ENCODE measurements around the gene GMCL2. TPM values are rescaled to one million over a fixed set of nuclear protein-coding genes. Genes with fewer than 3 reads are reported as not detected.

The GMCL2 gene
- total and polyA plus RNA-seq, 8 donors, result not detected

DNA sequence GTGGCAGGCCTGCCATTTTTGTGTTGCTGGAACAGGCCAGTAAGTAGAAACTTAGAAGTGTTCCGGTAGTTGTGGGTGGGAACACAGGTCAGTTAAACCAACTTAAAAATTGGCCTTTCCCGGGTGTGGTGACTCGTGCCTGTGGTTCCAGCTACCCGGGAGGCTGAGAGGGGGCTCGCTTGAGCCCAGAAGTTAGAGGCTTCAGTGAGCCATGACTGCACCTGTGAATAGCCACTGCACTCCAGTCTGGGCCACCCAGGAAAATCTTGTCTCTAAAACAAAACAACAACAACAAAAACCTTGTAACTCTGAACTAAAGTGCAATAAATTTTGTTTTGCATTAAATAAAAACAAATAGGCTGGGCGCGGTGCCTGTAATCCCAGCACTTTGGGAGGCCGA is 32.1 kb downstream of the GMCL2 start:
- peaks cover 0 to 2% (median 0%) of the 10 kb centered on the region in 3 donors for H3K36me3 ChIP-seq
- WGBS, 2 donors, result 77 to 88% methylated on average over 8 of the region's 8 CpGs
- DNase-seq, result no peak
- no peaks in the 10 kb centered on the region for H3K27me3 ChIP-seq
- no peaks in the 10 kb centered on the region for H3K9me3 ChIP-seq
- no peak for ATAC-seq
- no peak overlapping the region for H3K27ac ChIP-seq
- FAIRE-seq, result no peak
- intact Hi-C loops (cut with DNase I), result loop anchor here in 1 of 3 donors (10.0 kb wide), 1 partner anchor 80 kb away; no protein-coding TSS in a partner anchor
- H3K4me3 ChIP-seq, result no peak overlapping the region
- H3K4me1 ChIP-seq, result peaks cover 0 to 12% (median 4%) of the 10 kb centered on the region in 3 donors
- TF ChIP-seq, protein P1, sequence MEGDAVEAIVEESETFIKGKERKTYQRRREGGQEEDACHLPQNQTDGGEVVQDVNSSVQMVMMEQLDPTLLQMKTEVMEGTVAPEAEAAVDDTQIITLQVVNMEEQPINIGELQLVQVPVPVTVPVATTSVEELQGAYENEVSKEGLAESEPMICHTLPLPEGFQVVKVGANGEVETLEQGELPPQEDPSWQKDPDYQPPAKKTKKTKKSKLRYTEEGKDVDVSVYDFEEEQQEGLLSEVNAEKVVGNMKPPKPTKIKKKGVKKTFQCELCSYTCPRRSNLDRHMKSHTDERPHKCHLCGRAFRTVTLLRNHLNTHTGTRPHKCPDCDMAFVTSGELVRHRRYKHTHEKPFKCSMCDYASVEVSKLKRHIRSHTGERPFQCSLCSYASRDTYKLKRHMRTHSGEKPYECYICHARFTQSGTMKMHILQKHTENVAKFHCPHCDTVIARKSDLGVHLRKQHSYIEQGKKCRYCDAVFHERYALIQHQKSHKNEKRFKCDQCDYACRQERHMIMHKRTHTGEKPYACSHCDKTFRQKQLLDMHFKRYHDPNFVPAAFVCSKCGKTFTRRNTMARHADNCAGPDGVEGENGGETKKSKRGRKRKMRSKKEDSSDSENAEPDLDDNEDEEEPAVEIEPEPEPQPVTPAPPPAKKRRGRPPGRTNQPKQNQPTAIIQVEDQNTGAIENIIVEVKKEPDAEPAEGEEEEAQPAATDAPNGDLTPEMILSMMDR (IDR thresholded peaks at IDR 0.05), result no peak

DNA sequence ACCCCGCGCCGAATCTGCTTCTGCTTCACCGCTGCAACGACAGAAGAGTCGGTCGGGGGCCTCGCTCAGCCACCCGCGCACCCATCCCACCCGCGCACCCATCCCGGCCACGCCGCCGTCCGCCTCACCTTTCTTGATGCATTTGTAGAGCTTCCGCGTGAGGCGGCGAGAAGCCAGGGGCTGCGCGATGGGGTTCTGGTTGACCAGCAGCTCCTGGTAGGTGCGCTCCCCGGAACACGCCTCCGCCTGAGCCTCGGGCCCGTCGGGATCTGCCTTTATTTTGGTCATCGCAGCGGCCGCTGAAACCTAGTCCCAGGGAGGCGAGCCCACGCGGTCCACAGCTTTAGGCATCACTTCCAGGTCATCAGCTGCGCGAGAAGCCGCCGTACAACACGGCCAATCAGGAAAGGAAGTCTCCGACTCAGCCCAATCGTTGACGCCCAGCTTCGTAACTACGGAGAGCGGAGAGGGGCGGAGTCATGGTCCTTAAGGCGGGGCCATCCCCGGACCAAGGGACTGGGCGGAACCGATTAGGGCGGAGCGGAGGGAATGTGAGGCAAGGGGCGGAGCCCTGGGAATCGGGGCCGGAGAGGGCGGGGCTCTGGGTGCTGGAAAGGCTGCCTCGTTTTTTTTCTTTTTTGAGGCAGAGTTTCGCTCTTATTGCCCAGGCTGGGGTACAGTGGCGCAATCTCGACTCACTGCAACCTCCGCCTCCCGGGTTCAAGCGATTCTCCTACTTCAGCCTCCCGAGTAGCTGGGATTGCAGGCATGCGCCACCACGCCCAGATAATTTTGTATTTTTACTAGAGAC is 33.4 kb downstream of the GMCL2 start, which contains the start of gene NHP2:
TSS of gene NHP2 (minus strand) at position 356 of the 811 bp plus-strand sequence. CDS start at position 288, 68 bp downstream.
- intact Hi-C loops (cut with DNase I), result loop anchor here in 1 of 3 donors (10.0 kb wide), 1 partner anchor 79 kb away; no protein-coding TSS in a partner anchor
- peak within 1 kb of the TSS; percentile 68 to 79 (median 74) for H3K4me3 ChIP-seq
- FAIRE-seq (peak; percentile 97), DNase-seq (peak; percentile 97 to 100 (median 98)), ATAC-seq (peak; percentile 99)
- peak within 1 kb of the TSS in 1 of 4 donors; percentile 21 for H3K27ac ChIP-seq
- no peaks in the 10 kb centered on the region for H3K27me3 ChIP-seq
- peaks cover 0 to 15% (median 6%) of the 10 kb centered on the region in 3 donors for H3K36me3 ChIP-seq
- no peaks in the 10 kb centered on the region for H3K9me3 ChIP-seq
- TF ChIP-seq, protein P1 (IDR thresholded peaks at IDR 0.05), result no peak
- WGBS, 2 donors, result 2% methylated on average over 66 to 68 of the region's 68 CpGs
- peaks cover 0 to 12% (median 4%) of the 10 kb centered on the region in 3 donors for H3K4me1 ChIP-seq

DNA sequence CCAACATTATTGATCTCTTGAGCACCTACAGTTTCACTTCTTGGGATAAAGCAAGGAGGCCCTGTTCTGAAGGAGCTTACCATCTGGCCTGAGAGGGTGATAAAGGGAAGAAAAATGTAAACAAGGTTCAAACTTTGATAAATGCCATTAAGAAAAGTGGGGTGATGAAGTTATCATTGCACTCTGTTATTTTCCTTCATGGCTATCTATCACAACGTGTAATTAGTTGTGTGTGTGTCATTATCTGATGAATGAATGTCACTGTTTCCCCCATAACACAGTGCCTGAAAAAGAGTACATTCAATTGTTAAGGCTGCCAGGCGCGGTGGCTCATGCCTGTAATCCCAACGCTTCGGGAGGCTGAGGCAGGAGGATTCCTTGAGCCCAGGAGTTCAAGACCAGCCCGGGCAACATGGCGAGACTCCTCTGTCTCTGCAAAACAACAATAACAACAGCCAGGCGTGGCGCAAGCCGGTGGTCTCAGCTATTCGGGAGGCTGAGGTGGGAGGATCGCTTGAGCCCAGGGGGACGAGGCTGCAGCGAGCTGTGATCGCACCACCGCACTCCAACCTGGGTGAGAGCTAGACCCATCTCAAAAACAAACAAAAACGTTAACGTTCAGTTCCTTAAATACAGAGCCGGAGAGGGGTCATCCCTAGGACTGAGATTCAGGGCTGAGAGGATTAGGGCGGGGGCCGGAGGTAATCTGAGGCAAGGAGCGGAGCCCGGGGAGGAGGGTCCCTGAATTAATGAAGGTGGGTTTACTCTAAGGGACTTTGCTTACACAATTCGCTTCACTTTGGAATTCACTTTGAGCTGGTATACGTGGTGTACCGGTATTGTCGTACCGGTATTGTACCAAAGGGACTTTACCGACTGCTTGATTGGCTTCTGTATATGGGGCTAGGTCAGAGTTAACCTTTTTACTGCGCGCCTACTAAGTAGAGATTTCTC is 34.4 kb downstream of the GMCL2 start:
- Histone ChIP-seq H3K36me3 (peaks cover 0 to 24% (median 12%) of the 10 kb centered on the region in 3 donors), H3K4me1 (peaks cover 0 to 12% (median 4%) of the 10 kb centered on the region in 3 donors), H3K27me3 (no peaks in the 10 kb centered on the region), H3K27ac (no peak overlapping the region), H3K4me3 (peak overlapping the region; percentile 68 to 79 (median 74)), H3K9me3 (no peaks in the 10 kb centered on the region)
- TF ChIP-seq, protein P1 (IDR thresholded peaks at IDR 0.05), result no peak
- intact Hi-C loops (cut with DNase I), result loop anchor here in 1 of 3 donors (10.0 kb wide), 1 partner anchor 78 kb away; no protein-coding TSS in a partner anchor
- 40 to 41% methylated on average over 31 of the region's 31 CpGs for WGBS, 2 donors
- no peak for DNase-seq
- no peak for ATAC-seq
- no peak for FAIRE-seq

DNA sequence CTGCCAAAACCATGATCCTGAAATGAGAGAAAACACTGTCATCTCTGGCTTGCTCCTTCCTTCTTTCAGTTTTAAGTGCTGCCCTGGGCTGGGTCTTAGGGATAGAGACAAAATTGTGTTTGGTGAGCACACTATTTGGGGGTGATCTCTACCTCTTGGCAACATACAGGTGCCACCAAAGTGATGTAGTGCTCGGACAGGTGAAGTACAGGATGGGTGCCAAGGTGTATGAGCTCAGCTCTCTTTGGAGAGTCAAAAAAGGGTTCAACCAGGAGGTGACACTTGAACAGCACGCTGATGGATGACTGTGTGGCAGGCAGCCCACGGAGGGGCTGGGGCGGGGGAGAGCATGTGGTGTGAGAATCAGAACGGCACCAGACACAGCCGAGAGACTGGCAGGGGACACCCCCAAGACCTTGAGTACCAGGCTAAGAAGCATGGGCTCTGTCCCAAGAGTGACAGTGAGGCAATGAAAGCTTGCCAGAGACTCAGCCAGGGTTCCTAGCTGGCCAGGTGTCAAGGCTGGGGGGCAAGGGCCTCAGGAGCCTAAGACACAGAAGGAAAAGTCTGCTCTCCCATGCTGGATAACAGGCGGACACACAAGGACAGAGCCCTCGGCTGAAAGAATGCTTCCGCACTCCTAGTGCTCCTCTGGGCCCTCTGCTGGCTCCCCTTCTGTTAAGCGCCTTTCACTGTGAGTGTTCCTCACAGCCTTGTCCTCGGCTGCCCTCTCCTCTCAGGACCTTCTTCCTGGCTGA is 36.0 kb downstream of the GMCL2 start:
- ATAC-seq (no peak), DNase-seq (no peak), FAIRE-seq (no peak)
- H3K4me3 ChIP-seq, result no peak overlapping the region
- H3K4me1 ChIP-seq, result peaks cover 0 to 12% (median 4%) of the 10 kb centered on the region in 3 donors
- no peaks in the 10 kb centered on the region for H3K27me3 ChIP-seq
- H3K27ac ChIP-seq, result no peak overlapping the region
- 58 to 67% methylated on average over 10 to 11 of the region's 11 CpGs for WGBS, 2 donors
- TF ChIP-seq, protein P1 (IDR thresholded peaks at IDR 0.05), result no peak
- no peaks in the 10 kb centered on the region for H3K9me3 ChIP-seq
- peaks cover 0 to 34% (median 21%) of the 10 kb centered on the region in 3 donors for H3K36me3 ChIP-seq
- intact Hi-C loops (cut with DNase I), result loop anchor here in 1 of 3 donors (10.0 kb wide), 1 partner anchor 76 kb away; no protein-coding TSS in a partner anchor
